RWPE1 (cell line): ENCODE data around the gene PNPLA2.

Source experiments
- CTCF ChIA-PET: fragments of 350-600 bp; sonication (Branson Sonifier 250); formaldehyde crosslinking; extraction: SDS; loops from one replicate; lab custom pipeline; 2021; lab: Yijun Ruan, JAX
- POLR2A ChIA-PET: fragments of 400-600 bp; formaldehyde crosslinking; extraction: SDS; loops from one replicate; lab custom pipeline; 2020; ENCODE audit warnings: antibody characterized with exemption; ENCODE audit not compliant: low non-redundant PET; lab: Yijun Ruan, JAX
- DNase-seq: peaks from one replicate; pipeline ENCODE4 v3.0.0; 2012; ENCODE audit warnings: low spot score
- H3K27ac ChIP-seq: fragments of 450-650 bp; 2 replicates; pipeline ENCODE4 v1.5.1; 2017
- CTCF ChIP-seq: fragments of 450-650 bp; conservative IDR thresholded peaks from 2 replicates; pipeline ENCODE4 v1.5.1; 2017; ENCODE audit warnings: low read depth, mild to moderate bottlenecking

PNPLA2 gene

DNA sequence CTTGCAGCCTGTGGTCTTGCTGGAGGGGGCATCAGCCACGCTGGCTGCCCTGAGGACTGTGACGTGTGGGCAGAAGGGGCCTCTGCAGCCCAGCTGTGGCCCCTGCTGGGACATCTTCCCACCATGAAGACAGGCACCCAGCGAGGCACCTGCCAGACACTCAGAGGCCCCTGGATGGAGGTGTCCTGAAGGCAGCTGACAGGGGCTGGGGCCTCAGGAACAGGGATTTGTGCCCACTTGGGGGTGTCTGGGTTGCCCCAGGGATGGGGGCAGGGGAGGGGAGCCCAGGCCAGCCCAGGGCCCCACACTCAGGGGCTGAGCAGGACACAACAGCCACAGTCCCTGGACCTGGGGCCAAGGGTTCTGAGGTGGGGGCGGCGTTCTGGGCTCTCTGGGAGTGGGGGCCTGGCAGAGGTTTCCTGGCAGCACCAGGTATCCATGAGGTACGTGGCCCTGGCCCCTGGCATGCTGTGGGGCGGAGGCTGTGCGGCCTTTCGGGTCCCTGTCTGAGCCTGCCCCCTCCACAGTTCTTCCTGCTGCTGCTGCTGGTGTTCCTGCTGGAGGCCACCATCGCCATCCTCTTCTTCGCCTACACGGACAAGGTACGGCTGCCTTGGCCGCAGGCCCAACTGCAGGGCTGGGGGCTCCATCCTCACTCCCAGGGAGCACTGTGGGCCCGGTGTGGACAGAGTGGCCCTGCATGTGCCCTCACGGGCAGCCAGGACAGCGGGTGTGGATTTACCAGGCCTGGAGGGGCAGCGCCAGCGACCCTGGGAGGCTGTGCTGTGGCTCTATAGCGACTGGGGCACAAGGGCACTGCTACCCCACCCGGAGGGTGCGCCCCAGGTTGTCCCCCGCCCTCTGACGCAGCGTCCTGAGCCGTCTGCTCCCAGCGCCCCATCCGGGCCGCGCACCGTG, 45.5 kb downstream of the PNPLA2 start:
- CTCF ChIA-PET, result interaction anchor here (0.9 kb wide), 1 partner anchor 16 kb away, joined by 3 read pairs; no protein-coding TSS in a partner anchor
- peak overlapping the region; percentile 74 for H3K27ac ChIP-seq
- POLR2A ChIA-PET, result no interaction called here
- no peak for DNase-seq
- TF ChIP-seq CTCF, result no peak

GRCh38 chr11:864898-865297, 46.2 kb downstream of the PNPLA2 start:
- ChIA-PET POLR2A (no interaction called here), CTCF (interaction anchor here (0.7 kb wide), 1 partner anchor 190 kb away, joined by 3 read pairs; no protein-coding TSS in a partner anchor)
- TF ChIP-seq CTCF, result no peak
- no peak for DNase-seq
- peak overlapping the region; percentile 74 for H3K27ac ChIP-seq

DNA sequence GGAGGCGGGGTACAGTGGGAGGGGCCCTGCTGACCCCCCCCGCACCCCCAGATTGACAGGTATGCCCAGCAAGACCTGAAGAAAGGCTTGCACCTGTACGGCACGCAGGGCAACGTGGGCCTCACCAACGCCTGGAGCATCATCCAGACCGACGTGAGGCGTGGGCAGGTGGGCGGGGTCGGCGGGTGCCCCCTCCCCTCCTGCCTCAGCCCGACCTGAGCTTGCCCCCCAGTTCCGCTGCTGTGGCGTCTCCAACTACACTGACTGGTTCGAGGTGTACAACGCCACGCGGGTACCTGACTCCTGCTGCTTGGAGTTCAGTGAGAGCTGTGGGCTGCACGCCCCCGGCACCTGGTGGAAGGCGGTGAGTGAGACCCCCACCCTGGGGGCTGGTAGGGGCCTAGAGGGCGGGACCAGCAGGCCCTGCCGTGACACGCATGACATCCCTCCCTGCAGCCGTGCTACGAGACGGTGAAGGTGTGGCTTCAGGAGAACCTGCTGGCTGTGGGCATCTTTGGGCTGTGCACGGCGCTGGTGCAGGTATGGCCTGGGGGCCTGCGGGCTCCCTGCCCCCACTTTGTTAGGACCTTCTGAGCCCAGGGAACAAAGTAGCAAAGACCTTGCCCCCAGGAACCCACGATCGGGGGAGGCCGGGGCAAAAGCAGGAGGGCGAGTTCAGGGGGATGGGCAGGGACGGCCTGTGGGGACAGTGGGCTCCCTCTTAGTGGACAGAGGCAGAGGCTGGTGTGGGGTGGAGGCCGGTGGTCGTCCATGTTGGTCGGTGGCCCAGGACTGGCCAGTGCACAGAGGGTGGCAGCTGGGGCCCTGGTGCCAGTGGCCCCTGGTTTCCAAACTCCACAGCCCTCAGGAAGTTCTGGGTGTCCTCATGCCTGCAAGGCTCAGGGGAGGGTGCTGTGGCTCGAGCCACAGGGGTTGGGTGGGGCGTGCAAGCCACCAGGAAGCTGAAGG, 47.0 kb downstream of the PNPLA2 start:
- POLR2A ChIA-PET, result interaction anchor here (0.6 kb wide), 1 partner anchor 44 kb away, joined by 7 read pairs; no protein-coding TSS in a partner anchor
- CTCF ChIA-PET, result interaction anchor here (0.6 to 0.7 kb wide), 2 partner anchors 186 to 189 kb away, joined by 3 read pairs; no protein-coding TSS in a partner anchor
- DNase-seq, result no peak
- TF ChIP-seq CTCF, result no peak
- peak overlapping the region; percentile 74 for H3K27ac ChIP-seq

- CTCF ChIA-PET, result interaction anchor here (0.6 to 1.2 kb wide), 2 partner anchors 31 to 185 kb away, joined by 3 read pairs; no protein-coding TSS in a partner anchor
- DNase-seq, result no peak
- TF ChIP-seq CTCF, result no peak
- peak overlapping the region; percentile 74 for H3K27ac ChIP-seq
- POLR2A ChIA-PET, result interaction anchor here (0.6 kb wide), 1 partner anchor 44 kb away, joined by 7 read pairs; no protein-coding TSS in a partner anchor
These were observed 47.8 kb downstream of the PNPLA2 start for GRCh38 chr11:866481-866880.

DNA sequence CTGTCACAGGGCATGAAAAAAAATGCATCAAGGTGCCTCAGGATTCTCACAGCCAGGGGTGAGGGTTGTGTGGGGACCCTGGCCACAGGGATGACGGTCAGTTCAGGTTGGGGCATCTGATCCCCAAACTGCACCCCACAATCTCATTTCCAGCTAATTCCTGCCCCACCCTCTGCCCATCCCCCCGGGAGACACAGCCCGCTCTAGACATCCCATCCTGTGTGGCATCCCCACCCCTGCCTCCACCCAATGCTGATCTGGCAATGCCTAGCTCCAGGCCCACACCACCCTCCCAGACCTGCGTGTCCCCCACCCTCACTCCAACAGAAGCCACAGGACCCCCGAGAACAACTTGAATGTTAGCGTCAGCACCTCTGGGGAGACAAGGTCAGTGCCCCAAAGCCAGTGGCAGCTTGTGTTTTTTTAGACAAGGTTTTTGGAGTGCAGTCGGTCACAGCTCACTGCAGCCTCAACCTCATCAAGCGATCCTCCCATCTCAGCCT, 49.2 kb downstream of the PNPLA2 start:
- no peak for TF ChIP-seq CTCF
- no peak for DNase-seq
- CTCF ChIA-PET, result interaction anchor here (0.6 to 1.2 kb wide), 2 partner anchors 30 to 1330 kb away, joined by 3 read pairs; no protein-coding TSS in a partner anchor
- peak overlapping the region; percentile 74 for H3K27ac ChIP-seq
- POLR2A ChIA-PET, result interaction anchor here (0.6 kb wide), 1 partner anchor 49 kb away, joined by 4 read pairs; the partner anchor contains the start of gene PNPLA2
